Brain microvascular endothelial cell (primary cell): ENCODE data around the gene LRMDA.

Experiments used
- DNase-seq: peaks from one replicate; pipeline ENCODE4 v3.0.0-alpha.2; 2020
- H3K27ac ChIP-seq: fragments of 250-450 bp; sonication (Bioruptor Pico); 2 replicates; pipeline ENCODE4 v1.5.1; 2020; ENCODE audit warnings: mild to moderate bottlenecking, moderate library complexity
- H3K27me3 ChIP-seq: fragments of 250-450 bp; sonication (Bioruptor Pico); replicated peaks from 2 replicates; pipeline ENCODE4 v1.5.1; 2020; ENCODE audit warnings: mild to moderate bottlenecking
- H3K36me3 ChIP-seq: fragments of 250-450 bp; sonication (Bioruptor Pico); replicated peaks from 2 replicates; pipeline ENCODE4 v1.5.1; 2020; ENCODE audit warnings: mild to moderate bottlenecking
- H3K4me3 ChIP-seq: 2 replicates; pipeline ENCODE4 v1.5.1; 2011; ENCODE audit warnings: low read depth, mild to moderate bottlenecking, control low read depth, low read length, moderate library complexity
- CTCF ChIP-seq: IDR thresholded peaks from 2 replicates; pipeline ENCODE4 v1.5.1; 2011; ENCODE audit warnings: low read depth, mild to moderate bottlenecking, moderate library complexity, low read length, control low read depth, inconsistent platforms; ENCODE audit errors: missing control alignments
- in situ Hi-C: cut with HindIII; loops from 2 replicates; pipeline ENCODE4 v1.10.0; 2017; ENCODE audit warnings: low sequenced_read_pairs, low pct_ligation_motif_present

Gene LRMDA

GRCh38 chr10:75662715-75663114, 231.3 kb downstream of the LRMDA start:
- Histone ChIP-seq H3K27me3 (no peaks in the 10 kb centered on the region), H3K36me3 (no peaks in the 10 kb centered on the region), H3K4me3 (no peak overlapping the region), H3K27ac (no peak overlapping the region)
- in situ Hi-C loops, result no loop called here
- no peak for DNase-seq
- no peak for TF ChIP-seq CTCF

- Histone ChIP-seq H3K27ac (no peak overlapping the region), H3K27me3 (no peaks in the 10 kb centered on the region), H3K4me3 (no peak overlapping the region), H3K36me3 (no peaks in the 10 kb centered on the region)
- no peak for DNase-seq
- in situ Hi-C loops, result no loop called here
- no peak for TF ChIP-seq CTCF
Observed at GRCh38 chr10:75663947-75664664, 232.7 kb downstream of the LRMDA start.

GRCh38 chr10:75664968-75665367, 233.5 kb downstream of the LRMDA start:
- no peak for TF ChIP-seq CTCF
- no peak for DNase-seq
- no peaks in the 10 kb centered on the region for H3K27me3 ChIP-seq
- no peaks in the 10 kb centered on the region for H3K36me3 ChIP-seq
- in situ Hi-C loops, result no loop called here
- H3K4me3 ChIP-seq, result no peak overlapping the region
- no peak overlapping the region for H3K27ac ChIP-seq

- in situ Hi-C loops, result no loop called here
- no peak for DNase-seq
- no peak overlapping the region for H3K4me3 ChIP-seq
- H3K36me3 ChIP-seq, result no peaks in the 10 kb centered on the region
- no peak overlapping the region for H3K27ac ChIP-seq
- TF ChIP-seq CTCF, result no peak
- no peaks in the 10 kb centered on the region for H3K27me3 ChIP-seq
Observed at GRCh38 chr10:75665707-75666106, 234.3 kb downstream of the LRMDA start.

GRCh38 chr10:75672111-75672671, 240.8 kb downstream of the LRMDA start:
- DNase-seq, result no peak
- H3K27me3 ChIP-seq, result no peaks in the 10 kb centered on the region
- in situ Hi-C loops, result no loop called here
- TF ChIP-seq CTCF, result no peak
- H3K4me3 ChIP-seq, result no peak overlapping the region
- H3K27ac ChIP-seq, result no peak overlapping the region
- H3K36me3 ChIP-seq, result no peaks in the 10 kb centered on the region

GRCh38 chr10:75672842-75673241, 241.4 kb downstream of the LRMDA start:
- TF ChIP-seq CTCF, result no peak
- Histone ChIP-seq H3K27me3 (no peaks in the 10 kb centered on the region), H3K4me3 (no peak overlapping the region), H3K36me3 (no peaks in the 10 kb centered on the region), H3K27ac (no peak overlapping the region)
- DNase-seq, result no peak
- in situ Hi-C loops, result no loop called here
